Adrenal gland (tissue), 12 donors: ENCODE data around the gene NHERF2. TPM values are rescaled to one million over a fixed set of nuclear protein-coding genes. Genes with fewer than 3 reads are reported as not detected.

ENCODE experiments used
- DNase-seq, 7 donors: peaks; one replicate each; pipeline ENCODE4 v3.0.0-alpha.2; 2019 to 2020
- H3K27ac ChIP-seq, 5 donors: fragments of 200-600 bp; sonication (generic) in 4 of 5; 1 replicate in 3 of 5; 2 replicates in 2 of 5; pipeline versions ENCODE4 v1.5.1 to v1.8.0; 2016 to 2020; ENCODE audit warnings: mild to moderate bottlenecking in 1 of 5
- H3K27me3 ChIP-seq: fragments of 200-600 bp; 2 replicates; pipeline ENCODE4 v1.8.0; 2021
- H3K36me3 ChIP-seq, 2 donors: fragments of 200-600 bp; replicated peaks in 1 of 2; 1 replicate in 1 of 2; 2 replicates in 1 of 2; pipeline versions ENCODE4 v1.5.1 to v1.8.0; 2018 to 2022
- H3K4me1 ChIP-seq, 2 donors: fragments of 200-600 bp; replicated peaks in 1 of 2; 1 replicate in 1 of 2; 2 replicates in 1 of 2; pipeline versions ENCODE4 v1.5.1 to v1.8.0; 2018 to 2021
- H3K4me3 ChIP-seq, 4 donors: fragments of 200-600 bp; sonication (generic) in 3 of 4; one replicate each; pipeline ENCODE4 v1.5.1; 2016 to 2018
- H3K9me3 ChIP-seq, 3 donors: fragments of 200-600 bp; sonication (generic) in 1 of 3; replicated peaks in 1 of 3; 1 replicate in 2 of 3; 2 replicates in 1 of 3; pipeline versions ENCODE4 v1.5.1 to v1.8.0; 2016 to 2021
- POLR2A ChIP-seq, 2 donors: fragments of 450-650 bp; IDR thresholded peaks; one replicate each; pipeline ENCODE4 v1.6.1; 2017; ENCODE audit warnings: antibody characterized with exemption in 2 of 2, mild to moderate bottlenecking in 2 of 2, moderate library complexity in 1 of 2
- WGBS, 4 donors: extraction: QIAGEN DNeasy Blood & Tissue Kit in 2 of 4; methylation state at CpG; one replicate each; pipeline versions ENCODE4 v1.1.5 to v1.1.7; 2013 to 2017; 5-methylcytosine and 5-hydroxymethylcytosine counted together
- intact Hi-C, 2 donors: fragments of 100-400 bp; cut with DNase I; formaldehyde crosslinking; loops; one replicate each; pipeline versions ENCODE4 v1.14.1 to v1.15.0; 2022 to 2023
- polyA plus RNA-seq, 3 donors: library from polyadenylated mRNA; stranded (reverse); fragments of 200-250 nt in 2 of 3; fragments of 350-450 nt in 1 of 3; fragmentation: Illumina TruSeq in 1 of 3; extraction: RNeasy Lipid Tissue Mini Kit (QIAGEN cat#74804) in 1 of 3; gene quantifications; one replicate each; pipeline ENCODE4 v1.2.3, GENCODE V29; 2013 to 2014
- total RNA-seq, 9 donors: library from RNA; depleted of rRNA in 4 of 9; stranded (reverse); fragments of >200 nt in 4 of 9; fragments of 120-200 nt in 1 of 9; fragmentation: NEBNext Ultra II Directional in 1 of 9; extraction: Animal tissue kit (Norgen Biotek cat#: 25700) in 1 of 9; gene quantifications; one replicate each; pipeline versions ENCODE4 v1.1.0 to v1.2.4, GENCODE V29; 2013 to 2023
- TF ChIP-seq, protein P1 (sequence below), 6 experiments: fragments of 450-650 bp in 4 of 6; fragments of 200-600 bp in 2 of 6; sonication (generic) in 1 of 6; IDR thresholded peaks; 1 replicate in 5 of 6; 2 replicates in 1 of 6; pipeline versions ENCODE4 v1.5.1 to v1.8.0; 2016 to 2021; ENCODE audit warnings: antibody characterized with exemption in 6 of 6, mild to moderate bottlenecking in 2 of 6, moderate library complexity in 1 of 6
- donor health status: healthy with polysubstance abuse.
- donor health status: Bipolar disorder and iron deficiency.
- donor health status: DM: yes; HTN: yes; CAD: no.
- donor health status: DM: no; HTN: no; CAD: no.
- donor health status: DM: no; HTN: no; CAD: no.
- donor health status: DM: yes; HTN: yes; CAD: no.

Gene NHERF2
- total and polyA plus RNA-seq, 12 donors, result 12.5 to 263 (median 67.7) TPM

DNA sequence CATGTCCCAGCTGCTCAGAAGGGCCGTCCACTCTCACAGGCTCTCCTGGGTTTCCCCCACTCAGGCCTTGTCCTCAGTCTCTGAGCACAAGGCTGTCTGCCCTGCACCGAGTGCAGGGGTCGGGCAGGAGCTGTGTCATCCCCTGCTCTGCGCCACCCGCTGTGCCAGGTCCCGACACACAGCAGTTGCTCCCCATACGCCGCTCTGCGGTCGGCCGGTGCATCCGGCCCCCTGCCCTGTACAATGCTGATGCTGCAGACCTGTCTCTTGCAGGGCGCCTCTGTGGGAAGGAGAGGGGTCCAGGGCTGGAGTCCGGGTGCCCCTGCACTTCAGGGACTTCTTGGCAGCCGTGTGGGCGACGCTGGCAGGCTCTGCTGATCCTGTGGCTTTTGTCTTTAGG is 27.2 kb downstream of the NHERF2 start:
- Histone ChIP-seq H3K27ac (no peak overlapping the region), H3K36me3 (peaks cover 0 to 56% of the 10 kb centered on the region in 2 donors), H3K9me3 (no peaks in the 10 kb centered on the region), H3K4me3 (no peak overlapping the region), H3K4me1 (peaks cover 0 to 1% of the 10 kb centered on the region in 2 donors), H3K27me3 (no peaks in the 10 kb centered on the region)
- TF ChIP-seq POLR2A (IDR thresholded peaks at IDR 0.05), result no peak
- TF ChIP-seq, protein P1, sequence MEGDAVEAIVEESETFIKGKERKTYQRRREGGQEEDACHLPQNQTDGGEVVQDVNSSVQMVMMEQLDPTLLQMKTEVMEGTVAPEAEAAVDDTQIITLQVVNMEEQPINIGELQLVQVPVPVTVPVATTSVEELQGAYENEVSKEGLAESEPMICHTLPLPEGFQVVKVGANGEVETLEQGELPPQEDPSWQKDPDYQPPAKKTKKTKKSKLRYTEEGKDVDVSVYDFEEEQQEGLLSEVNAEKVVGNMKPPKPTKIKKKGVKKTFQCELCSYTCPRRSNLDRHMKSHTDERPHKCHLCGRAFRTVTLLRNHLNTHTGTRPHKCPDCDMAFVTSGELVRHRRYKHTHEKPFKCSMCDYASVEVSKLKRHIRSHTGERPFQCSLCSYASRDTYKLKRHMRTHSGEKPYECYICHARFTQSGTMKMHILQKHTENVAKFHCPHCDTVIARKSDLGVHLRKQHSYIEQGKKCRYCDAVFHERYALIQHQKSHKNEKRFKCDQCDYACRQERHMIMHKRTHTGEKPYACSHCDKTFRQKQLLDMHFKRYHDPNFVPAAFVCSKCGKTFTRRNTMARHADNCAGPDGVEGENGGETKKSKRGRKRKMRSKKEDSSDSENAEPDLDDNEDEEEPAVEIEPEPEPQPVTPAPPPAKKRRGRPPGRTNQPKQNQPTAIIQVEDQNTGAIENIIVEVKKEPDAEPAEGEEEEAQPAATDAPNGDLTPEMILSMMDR (IDR thresholded peaks at IDR 0.05), result no peak
- intact Hi-C loops, result no loop called here
- 84 to 97% (median 91%) methylated on average over 12 to 17 of the region's 17 CpGs for WGBS, 4 donors
- DNase-seq, result no peak

DNA sequence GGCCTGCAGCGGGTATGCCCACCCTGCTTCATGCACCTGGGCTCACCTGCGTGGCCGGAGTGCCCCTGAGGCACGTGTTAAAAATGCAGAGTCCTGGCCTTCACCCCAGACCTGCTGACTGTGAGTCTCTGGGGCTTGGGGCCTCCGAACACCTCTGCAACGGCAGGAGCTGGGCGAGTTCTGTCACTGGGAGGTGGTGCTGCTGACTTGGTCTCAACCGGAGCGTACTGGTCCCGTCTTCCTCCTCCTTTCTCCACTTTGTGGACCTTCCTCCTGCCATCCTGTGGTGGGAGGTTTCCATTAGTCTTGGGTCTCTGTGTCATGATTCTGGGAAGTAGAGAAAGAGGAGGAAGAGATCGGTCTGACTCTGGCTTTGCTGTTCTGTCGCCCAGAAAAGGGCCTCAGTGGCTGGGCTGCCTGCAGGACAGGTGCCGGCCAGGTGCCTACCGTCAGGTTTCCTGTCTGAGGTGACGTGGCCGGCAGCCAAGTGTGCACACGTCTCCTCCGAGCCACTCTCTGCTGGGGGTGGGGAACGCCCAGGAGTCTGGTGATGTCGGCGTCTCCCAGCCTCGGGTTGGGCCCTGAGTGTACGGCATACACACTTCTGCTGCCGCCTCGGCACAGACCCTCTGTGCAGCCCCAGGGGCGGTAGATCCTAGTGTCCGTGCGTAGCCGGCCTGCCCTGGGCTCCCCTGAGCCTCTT is 28.0 kb downstream of the NHERF2 start:
- H3K36me3 ChIP-seq, result peaks cover 0 to 58% of the 10 kb centered on the region in 2 donors
- H3K4me1 ChIP-seq, result no peaks in the 10 kb centered on the region
- no peak overlapping the region for H3K27ac ChIP-seq
- DNase-seq, result no peak
- no peak overlapping the region for H3K4me3 ChIP-seq
- intact Hi-C loops, result no loop called here
- WGBS, 4 donors, result 87 to 94% (median 93%) methylated on average over 11 to 29 of the region's 29 CpGs
- TF ChIP-seq POLR2A (IDR thresholded peaks at IDR 0.05), result no peak
- H3K9me3 ChIP-seq, result no peaks in the 10 kb centered on the region
- no peaks in the 10 kb centered on the region for H3K27me3 ChIP-seq

DNA sequence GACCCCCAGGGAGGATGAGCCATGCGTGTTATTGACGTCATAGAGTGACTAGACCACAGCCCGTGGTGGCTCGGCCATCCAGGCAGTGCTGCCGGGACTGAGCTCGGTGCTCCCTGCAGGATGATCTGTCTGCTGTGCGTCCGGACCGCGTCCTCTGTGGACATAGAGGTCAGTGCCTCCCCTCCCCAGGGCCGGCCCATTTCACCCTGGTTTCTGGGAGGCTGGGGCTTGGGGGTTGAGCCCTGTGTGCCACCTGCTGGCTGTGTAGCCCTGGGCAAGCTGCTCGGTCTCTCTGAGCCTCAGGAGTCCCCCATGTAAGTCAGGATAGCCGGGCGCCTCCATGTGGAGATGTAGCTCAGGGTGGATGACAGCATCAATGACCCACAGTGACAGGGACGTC is 29.4 kb downstream of the NHERF2 start:
- Histone ChIP-seq H3K4me1 (no peaks in the 10 kb centered on the region), H3K9me3 (no peaks in the 10 kb centered on the region), H3K27ac (no peak overlapping the region), H3K36me3 (peaks cover 0 to 63% of the 10 kb centered on the region in 2 donors), H3K27me3 (no peaks in the 10 kb centered on the region), H3K4me3 (no peak overlapping the region)
- 55 to 83% (median 74%) methylated on average over 4 to 15 of the region's 15 CpGs for WGBS, 4 donors
- TF ChIP-seq, protein P1 (IDR thresholded peaks at IDR 0.05), result no peak
- no peak for DNase-seq
- intact Hi-C loops, result no loop called here

- H3K27ac ChIP-seq, result no peak overlapping the region
- H3K9me3 ChIP-seq, result no peaks in the 10 kb centered on the region
- H3K4me3 ChIP-seq, result no peak overlapping the region
- no peak for TF ChIP-seq POLR2A (IDR thresholded peaks at IDR 0.05)
- TF ChIP-seq, protein P1 (IDR thresholded peaks at IDR 0.05), result peak in 2 of 6 experiments; percentile 27 to 51
- 89 to 96% (median 91%) methylated on average over 4 to 19 of the region's 19 CpGs for WGBS, 4 donors
- intact Hi-C loops, result no loop called here
- H3K4me1 ChIP-seq, result no peaks in the 10 kb centered on the region
- no peak for DNase-seq
- H3K36me3 ChIP-seq, result peaks cover 0 to 57% of the 10 kb centered on the region in 2 donors
- no peaks in the 10 kb centered on the region for H3K27me3 ChIP-seq
These were observed 30.1 kb downstream of the NHERF2 start for GRCh38 chr16:2056681-2057407.
